Left colon (tissue), 2 donors: Measurements from ENCODE around the gene FLYWCH2. TPM values are rescaled to one million over a fixed set of nuclear protein-coding genes. Genes with fewer than 3 reads are reported as not detected.
A peak's percentile ranks its signal among the peaks of the same experiment; 100 is the strongest.

Source experiments
- ATAC-seq: fragments of 200-7000 bp; cut with Tn5 transposase; one replicate; pipeline ENCODE4 v1.9.1; 2020; ENCODE audit warnings: mild to moderate bottlenecking, moderate library complexity
- DNase-seq, 2 donors: peaks; one replicate each; pipeline ENCODE4 v3.0.0-alpha.2; 2020
- intact Hi-C, 2 donors: fragments of 100-400 bp; cut with DNase I in 1 of 2; cut with micrococcal nuclease in 1 of 2; formaldehyde crosslinking; loops; one replicate each; pipeline versions ENCODE4 v1.11.2 to v1.14.0; 2022; cut with DNase I, micrococcal nuclease
- total RNA-seq, 2 donors: library from RNA; stranded (reverse); fragmentation: NEBNext Ultra II Directional; extraction: Animal tissue kit (Norgen Biotek cat#: 25700); gene quantifications; one replicate each; pipeline ENCODE4 v1.2.1, GENCODE V29; 2021
- donor health status: DM: no; HTN: no; CAD: no.
- donor health status: DM: yes; HTN: yes; CAD: no.

Gene FLYWCH2
- total RNA-seq, 2 donors from 2014 or later, result 20.7 to 30.8 TPM

DNA sequence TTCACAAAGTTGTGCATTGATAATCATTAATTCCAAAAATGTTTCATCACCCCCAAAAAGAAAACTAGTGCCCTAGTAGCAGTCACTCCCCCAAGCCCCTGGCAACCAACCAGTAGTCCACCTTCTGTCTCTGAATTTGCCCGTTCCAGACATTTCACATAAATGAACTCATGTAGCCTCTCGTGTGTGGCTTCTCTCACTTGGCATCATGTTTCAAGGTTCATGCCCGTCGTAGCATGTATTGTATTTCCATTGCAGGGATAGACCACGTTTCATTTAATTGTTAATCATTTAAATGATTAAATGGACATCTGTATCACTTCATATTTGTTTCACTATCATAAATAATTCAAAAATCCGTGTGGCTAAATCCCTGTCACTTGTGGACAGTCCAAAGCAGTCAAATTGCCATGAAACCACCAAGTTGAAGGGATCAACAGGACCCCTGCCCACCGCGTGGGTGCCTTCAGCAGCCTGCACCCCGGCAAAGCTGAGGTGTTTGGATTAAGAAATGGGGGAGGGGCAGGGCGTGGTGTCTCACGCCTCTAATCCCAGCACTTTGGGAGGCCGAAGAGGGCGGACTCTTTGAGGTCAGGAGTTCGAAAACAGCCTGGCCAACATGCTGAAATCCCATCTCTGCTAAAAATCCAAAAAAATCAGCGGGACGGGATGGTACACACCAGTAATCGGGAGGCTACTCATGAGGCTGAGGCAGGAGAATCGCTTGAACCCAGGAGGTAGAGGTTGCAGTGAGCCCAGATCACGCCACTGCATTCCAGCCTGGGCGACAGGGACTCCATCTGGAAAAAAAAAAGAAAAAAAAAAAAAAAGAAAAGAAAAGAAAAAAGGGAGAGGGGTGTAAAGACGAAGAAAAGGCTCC, 8.7 kb upstream of the FLYWCH2 start:
- intact Hi-C loops, result no loop called here
- DNase-seq (peak in 1 of 2 donors; percentile 27), ATAC-seq (peak; percentile 7)

DNA sequence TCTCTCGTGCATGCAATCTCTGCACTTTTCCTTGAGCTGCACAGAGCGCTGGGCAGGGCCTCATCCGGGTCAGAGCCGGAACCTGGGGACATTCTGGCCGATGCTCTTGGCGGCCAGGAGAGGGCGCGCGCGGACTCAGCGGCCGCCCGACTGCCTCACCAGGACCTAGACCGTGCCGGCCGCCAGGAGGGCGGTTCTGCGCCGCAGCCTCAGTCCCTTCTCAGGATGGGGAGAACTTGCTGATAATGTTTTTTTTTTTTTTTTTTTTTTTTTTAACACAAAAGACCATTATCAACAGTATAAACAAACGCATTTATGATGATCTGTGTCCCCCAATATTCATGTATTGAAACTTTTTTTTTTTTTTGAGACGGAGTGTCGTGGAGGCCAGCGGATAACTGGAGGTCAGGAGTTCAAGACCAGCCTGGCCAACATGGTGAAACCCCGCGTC, 8.1 kb upstream of the FLYWCH2 start:
- DNase-seq (peak; percentile 74 to 81), ATAC-seq (peak; percentile 100)
- intact Hi-C loops, result loop anchor here in 1 of 2 donors (5.0 kb wide), 1 partner anchor 42 kb away; no protein-coding TSS in a partner anchor

DNA sequence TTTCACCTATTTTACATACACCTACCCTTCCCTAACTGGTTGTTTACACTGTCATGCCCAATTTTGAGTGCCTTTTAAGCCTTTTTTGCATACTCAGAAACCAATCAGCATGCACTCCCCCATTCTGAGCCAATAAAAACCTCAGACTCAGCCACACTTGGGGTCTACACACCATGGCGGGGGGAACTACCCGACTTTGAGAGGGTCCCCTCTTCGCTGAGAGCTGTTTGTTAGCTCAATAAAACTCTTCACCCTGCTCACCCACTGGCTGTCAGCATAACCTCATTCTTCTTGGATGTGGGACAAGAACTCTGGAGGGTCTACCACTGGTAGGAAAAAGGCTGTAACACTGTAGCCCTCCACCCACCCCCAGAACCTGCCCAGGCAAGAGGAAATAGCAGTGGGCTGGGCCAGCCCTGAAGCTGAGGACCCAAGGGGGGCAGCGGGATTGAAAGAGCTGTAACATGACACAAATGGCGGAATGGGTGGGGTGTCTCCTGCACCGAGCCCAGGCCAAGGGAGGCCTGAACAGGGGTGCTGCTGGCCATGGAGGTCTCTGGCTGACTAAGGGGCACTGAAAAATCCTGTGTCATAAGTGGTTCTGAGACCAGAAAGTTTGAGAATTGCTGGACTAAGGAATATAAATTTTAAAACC, 3.0 kb upstream of the FLYWCH2 start:
- intact Hi-C loops, result loop anchor here in 1 of 2 donors (5.0 kb wide), 1 partner anchor 37 kb away; no protein-coding TSS in a partner anchor
- ATAC-seq (no peak), DNase-seq (no peak)

DNA sequence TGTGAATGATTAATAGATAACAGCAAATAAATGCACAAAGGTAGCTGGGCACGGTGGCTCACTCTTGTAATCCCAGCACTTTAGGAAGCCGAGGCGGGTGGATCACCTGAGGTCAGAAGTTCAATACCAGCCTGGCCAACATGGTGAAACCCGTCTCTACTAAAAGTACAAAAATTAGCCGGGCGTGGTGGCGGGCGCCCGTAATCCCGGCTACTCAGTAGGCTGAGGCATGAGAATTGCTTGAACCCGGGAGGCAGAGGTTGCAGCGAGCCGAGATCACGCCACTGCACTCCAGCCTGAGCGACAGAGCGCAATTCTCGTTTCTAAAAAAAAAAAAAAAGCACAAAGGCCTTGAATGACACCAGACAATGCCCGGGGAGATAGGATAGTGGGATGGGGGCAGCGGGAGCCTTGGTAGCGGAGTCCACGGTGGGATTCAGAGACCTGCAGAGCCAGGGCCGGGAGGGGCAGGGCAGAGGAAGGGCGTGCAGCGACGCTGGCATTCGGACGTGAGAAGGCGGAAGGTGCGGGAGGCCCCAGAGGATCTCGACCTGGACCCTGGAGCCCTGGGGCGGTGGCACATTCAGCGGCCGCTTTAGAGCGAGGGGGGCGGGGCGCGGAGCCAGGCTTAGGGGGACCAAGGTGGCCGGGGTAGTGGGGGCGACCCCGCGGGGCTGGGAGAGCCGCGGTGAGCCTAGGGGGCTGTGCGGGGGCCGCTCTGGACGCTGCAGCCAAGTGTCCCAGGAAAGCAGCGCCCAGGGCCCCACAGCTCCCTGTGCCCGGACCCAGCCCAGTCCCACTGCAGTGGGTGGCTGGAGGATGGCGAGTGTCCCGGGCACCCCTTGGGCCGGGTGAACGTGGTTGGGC, 999 bp upstream of the FLYWCH2 start:
- intact Hi-C loops, result no loop called here
- ATAC-seq, result peak; percentile 63
- peak; percentile 75 to 81 for DNase-seq

DNA sequence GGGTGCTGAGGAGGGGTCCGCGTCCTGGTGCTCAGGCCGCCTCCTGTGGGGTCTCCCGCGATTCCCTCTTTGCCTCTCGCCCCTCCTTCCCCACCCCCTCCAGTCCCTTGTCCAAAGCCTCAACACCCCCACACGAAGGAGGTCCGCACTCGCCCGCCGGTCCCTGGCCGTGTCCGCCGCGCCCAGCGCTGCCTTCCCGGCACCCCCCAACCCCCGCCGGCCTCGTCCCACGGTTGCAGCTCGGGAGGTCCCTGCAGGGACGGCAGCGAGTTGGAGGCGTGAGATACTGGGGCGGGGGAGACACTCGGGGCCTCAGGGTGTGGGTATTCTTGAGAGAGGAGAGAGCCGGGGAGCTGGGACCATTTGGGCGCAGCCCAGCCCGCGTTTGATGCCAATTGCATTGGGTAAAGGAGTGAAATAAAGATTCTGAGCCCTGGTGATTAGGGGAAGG, 468 bp downstream of the FLYWCH2 start:
- intact Hi-C loops, result no loop called here
- DNase-seq (peak in 1 of 2 donors; percentile 57), ATAC-seq (peak; percentile 7)

DNA sequence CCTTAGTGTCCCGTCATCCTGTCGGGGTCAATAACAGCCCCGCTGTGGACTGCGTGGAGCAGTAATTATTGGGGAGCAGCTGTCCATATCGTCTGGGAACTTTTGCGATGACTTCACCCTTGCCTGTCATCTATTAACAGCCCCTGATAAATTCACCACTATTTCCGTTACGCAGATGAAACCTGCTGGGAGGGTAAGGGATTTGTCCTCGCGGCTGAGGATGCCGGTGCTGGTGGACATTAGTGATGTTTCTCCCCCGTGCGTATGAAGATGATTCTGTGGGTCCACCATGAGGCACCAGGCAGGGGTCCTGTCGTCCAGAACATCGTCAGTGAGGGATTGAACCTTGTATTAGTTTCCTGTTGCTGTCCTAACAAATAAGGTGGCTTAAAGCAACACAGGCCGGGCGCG, 1.0 kb downstream of the FLYWCH2 start:
- DNase-seq (no peak), ATAC-seq (no peak)
- intact Hi-C loops, result no loop called here

DNA sequence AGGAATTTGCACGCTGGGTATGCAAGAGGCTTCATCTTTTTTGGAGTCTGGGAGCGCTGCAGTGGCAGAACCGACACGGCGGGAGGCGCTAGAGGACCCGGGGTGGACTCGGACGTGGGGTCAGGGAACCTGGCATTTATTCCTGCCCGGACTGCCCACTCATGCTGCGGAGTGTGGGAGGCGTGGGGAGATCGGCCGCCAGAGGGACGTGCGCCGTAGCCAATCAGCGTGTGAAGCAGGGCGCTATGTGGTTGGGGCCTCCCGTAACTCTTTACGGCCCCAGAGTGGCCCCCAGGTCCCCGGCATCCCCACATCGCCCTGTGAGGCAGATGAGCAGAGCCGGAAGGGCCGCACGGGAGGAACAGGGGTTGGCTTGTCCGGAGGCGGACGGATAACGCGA, 11.2 kb downstream of the FLYWCH2 start:
- intact Hi-C loops, result no loop called here
- DNase-seq (no peak), ATAC-seq (no peak)

DNA sequence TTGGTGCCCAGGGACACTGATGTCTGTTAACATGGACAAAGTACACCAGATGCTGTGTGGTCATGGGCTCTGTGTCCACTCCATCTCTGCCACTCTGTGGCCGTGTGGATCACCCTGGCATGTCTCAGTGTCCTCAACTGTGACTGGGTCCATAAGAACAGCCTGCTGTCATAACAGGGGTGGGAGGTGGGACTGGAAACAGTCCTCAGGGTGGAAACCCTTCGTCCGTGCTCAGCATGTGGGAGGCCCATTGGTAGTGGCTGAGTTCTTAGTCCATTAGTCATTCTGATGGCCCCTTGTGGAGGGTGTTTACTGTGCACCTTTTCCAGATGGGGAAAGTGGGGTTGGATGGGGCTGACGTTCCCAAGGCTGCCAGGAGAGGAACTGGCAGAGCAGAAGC, 12.8 kb downstream of the FLYWCH2 start:
- ATAC-seq, result no peak
- DNase-seq, result no peak
- intact Hi-C loops, result no loop called here

DNA sequence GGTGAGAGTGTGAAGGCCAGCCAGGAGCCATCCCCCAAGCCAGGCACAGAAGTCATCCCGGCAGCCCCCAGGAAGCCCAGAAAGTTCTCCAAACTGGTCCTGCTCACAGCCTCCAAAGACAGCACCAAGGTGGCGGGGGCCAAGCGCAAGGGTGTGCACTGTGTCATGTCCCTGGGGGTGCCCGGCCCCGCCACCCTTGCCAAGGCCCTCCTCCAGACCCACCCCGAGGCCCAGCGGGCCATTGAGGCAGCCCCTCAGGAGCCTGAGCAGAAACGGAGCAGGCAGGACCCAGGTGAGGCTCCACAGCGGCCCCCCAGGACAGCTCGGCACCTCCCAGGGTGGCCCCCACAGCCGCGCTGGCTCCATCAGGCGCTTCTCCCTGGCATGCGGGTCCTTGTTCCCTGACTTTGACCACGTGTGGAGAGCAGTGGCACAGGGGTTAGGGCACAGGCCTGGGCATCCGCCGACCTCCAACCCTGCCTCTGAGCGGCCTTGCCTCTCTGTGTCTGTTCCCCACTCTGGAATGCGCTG, 13.5 kb downstream of the FLYWCH2 start:
- intact Hi-C loops, result no loop called here
- no peak for DNase-seq
- ATAC-seq, result no peak

DNA sequence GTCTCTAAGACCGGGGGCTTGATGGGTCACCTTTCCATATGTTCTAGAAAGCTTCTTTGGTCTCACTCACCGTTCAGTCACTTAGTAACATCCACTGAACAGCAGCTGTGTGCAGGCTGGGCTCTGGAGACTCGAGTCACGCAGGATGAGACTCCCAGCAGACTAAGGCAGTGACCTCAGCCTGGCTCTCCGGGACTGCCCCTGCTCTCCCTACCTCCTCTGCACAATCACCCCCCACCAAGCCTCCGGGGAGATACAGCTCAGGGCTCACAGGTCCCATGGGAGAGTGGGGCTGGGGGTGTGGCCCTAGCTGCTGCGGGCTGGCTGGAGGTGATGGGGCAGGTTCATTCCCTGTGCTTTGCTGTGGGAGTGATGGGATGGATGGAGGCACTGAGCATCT, 14.1 kb downstream of the FLYWCH2 start:
- ATAC-seq, result no peak
- intact Hi-C loops, result no loop called here
- DNase-seq, result no peak

DNA sequence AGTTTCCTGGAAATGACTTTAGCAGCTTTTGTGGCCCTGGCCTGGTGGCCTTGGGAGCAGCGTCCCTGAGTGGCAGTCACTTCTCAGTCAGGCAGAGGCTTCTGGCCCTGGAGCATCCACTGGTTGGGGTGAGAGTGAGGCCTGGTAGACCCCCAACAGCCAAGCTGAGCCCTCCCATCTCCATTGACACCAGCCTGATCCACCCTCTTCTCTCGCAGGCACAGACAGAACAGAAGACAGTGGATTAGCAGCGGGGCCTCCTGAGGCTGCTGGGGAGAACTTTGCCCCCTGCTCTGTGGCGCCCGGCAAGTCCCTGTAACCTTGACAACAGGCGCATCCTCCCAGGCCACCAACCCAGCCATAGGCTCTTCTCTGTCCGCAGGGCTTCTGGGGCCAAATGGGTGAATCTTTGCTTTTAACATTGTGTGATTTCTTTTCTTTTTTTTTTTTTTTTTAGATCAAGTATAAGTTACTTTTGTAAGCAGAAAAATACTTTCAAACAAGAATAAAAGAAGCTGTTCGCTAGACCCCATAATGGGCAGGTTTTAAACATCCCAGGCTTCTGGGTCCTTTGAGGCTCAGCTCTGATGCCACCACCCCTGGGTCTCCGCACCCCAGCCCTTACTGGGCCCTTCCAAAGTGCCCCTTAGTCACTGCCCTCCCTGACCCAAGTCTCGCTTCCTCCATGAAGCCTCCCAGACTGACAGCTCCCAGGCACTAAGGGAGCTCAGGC, 16.0 kb downstream of the FLYWCH2 start:
- no peak for DNase-seq

DNA sequence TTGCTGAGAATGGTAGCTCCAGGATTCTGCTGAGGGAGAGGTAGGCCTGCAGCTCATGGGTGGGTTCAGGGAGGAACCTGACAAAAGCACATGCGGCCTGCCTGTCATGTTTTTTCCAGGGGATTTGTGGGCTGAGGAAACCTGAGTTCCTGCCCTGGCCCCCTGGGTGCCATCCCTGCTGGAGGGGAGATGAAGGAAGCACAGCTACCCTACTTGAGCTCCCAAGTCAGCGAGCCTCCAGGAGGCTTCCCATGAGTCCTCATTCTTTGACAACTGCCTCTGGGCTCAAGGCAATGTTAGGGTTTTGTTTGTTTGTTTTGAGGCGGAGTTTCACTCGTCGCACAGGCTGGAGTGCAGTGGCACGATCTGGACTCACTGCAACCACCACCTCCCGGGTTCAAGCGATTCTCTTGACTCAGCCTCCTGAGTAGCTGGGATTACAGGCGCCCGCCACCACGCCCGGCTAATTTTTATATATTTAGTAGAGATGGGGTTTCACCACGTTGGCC, 16.6 kb downstream of the FLYWCH2 start:
- ATAC-seq, result no peak
- no peak for DNase-seq
- intact Hi-C loops, result no loop called here

More for the DNA sequence above, 16.0 kb downstream of the FLYWCH2 start:
- ATAC-seq, result no peak
- intact Hi-C loops, result no loop called here

DNA sequence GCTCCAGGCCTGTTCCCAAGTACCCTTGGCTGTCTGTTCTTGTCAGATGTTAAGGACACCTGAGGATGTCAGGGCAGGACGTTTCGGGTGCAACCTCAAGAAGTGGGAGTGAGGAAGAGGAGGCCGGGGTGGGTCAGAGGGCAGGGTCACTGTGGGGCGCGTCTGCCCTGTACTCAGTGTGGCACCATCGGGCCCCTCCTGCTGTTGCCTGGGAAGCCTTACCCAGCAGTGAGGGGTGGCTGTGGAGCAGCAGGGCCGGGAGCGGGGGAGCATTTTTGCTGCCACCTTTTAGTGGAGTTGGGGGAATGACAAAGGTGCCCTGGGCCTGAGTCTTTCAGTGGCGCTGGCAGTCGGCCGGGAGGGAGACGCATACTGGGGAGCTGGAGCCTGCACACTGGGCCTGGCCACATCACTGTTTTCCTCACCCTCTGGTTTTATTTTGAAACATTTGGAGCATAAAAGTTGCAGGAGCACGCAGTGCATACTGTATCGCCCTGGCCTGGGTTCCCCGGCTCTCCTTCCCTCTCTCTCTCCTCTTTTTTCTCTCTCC, 17.6 kb downstream of the FLYWCH2 start:
- intact Hi-C loops, result no loop called here
- no peak for DNase-seq
- no peak for ATAC-seq

DNA sequence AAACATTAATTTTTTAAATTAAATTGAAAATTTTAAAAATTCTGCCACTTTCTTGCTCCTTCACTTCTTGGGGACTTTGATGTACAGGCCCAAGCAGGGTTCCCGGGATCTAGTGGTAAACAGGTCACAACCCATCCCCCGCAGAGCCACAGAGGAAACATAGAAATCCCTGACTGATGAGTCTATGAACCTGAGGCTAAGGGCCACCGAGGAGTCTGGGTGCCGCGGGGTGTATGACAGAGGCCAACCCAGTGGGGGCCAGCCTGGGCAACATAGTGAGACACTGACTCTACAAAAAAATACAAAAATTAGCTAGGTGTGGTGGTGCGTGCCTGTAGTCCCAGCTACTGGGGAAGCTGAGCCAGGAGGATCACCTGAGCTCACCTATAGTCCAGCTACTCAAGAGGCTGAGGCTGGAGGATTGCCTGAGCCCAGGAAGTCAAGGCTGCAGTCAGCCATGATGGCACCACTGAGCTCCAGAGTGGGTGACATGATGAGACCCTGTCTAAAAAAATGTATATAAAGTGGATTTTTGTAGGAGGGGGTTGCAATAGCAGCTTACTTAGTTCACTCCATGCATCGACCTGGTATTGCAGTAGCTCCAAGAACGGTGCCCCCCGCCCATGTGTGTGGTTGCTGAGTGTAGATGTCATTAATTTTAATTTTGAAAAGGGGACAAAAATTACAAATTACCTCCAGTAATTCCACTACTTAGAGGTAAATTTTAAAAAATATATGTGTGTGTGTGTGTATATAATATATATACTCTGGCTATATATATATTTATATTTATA, 19.5 kb downstream of the FLYWCH2 start:
- DNase-seq (no peak), ATAC-seq (no peak)
- intact Hi-C loops, result no loop called here

DNA sequence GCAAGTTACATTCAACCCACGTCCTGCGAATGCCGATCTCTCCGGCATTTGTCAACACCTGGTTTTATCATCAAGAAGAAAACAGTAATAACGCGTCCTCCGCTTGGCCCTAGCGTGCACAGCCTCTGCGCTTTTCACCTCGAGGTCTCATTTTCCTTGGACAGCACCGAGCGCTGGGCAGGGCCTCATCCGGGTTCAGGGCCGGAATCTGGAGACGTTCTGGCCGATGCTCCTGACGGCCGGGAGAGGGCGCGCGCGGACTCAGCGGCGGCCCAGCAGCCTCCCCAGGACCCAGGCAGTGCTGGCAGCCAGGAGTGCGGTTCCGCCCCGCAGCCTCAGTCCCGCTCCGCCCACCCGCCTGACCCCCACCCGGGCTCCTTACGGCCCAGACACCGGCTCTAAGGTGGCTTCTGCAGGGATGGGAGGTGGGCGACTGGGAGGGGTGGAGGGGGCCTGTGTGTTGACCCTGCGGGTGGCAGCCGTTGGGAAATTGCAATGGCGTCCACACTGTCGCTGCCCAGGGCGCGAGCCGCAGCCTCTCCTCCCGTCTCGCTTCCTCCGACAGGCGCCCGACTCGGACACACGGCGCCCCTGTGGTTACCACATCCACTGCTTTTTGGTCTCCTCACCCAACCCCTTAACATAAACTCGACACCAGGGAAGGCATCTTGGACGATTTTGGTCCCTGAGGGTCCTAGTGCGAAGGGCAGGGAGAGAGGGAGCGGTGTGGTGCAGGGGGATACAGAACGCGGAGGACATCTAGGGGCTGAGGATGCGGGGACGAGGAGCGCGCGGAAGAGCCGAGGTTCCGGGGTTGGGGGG, 21.3 kb downstream of the FLYWCH2 start:
- peak; percentile 59 for ATAC-seq
- intact Hi-C loops, result no loop called here
- peak; percentile 81 to 83 for DNase-seq

DNA sequence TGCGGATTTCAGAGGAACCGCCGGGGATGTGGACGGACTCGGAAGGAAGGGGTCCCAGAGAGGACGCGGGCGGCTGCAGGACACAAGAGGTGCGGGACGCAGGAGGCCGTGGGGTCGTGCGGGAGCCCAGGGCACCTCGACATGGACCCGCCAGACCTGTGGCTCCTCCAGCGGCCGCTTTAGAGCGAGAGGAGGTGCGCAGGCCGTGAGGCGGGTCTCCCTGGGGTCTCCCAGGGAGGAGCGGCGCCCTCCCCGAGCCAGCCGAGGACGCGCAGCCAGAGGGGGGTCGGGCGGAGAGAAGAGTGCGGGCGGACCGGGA, 21.9 kb downstream of the FLYWCH2 start:
- intact Hi-C loops, result no loop called here
- peak; percentile 2 for ATAC-seq
- no peak for DNase-seq
